Heart left ventricle (tissue), 16 donors: ENCODE results near the gene SPSB4. TPM values are rescaled to one million over a fixed set of nuclear protein-coding genes. Genes with fewer than 3 reads are reported as not detected.

ENCODE experiments used
- ATAC-seq, 4 donors: fragments of 200-7000 bp; cut with Tn5 transposase; one replicate each; pipeline ENCODE4 v1.9.1; 2020 to 2022; ENCODE audit warnings: moderate library complexity in 4 of 4, mild to moderate bottlenecking in 3 of 4, moderate number of reproducible peaks in 1 of 4
- DNase-seq, 5 donors: peaks; one replicate each; pipeline ENCODE4 v3.0.0-alpha.2; 2020
- H3K27ac ChIP-seq, 12 donors: fragments of 200-600 bp; sonication (generic) in 4 of 12; one replicate each; pipeline versions ENCODE4 v1.5.0 to v1.8.0; 2016 to 2022; ENCODE audit warnings: mild to moderate bottlenecking in 2 of 12
- H3K27me3 ChIP-seq, 9 donors: fragments of 200-600 bp; sonication (generic) in 2 of 9; one replicate each; pipeline versions ENCODE4 v1.5.1 to v1.8.0; 2016 to 2022; ENCODE audit warnings: mild to moderate bottlenecking in 3 of 9
- H3K36me3 ChIP-seq, 9 donors: fragments of 200-600 bp; sonication (generic) in 2 of 9; one replicate each; pipeline versions ENCODE4 v1.5.0 to v1.8.0; 2018 to 2022; ENCODE audit warnings: mild to moderate bottlenecking in 2 of 9
- H3K4me1 ChIP-seq, 12 donors: fragments of 200-600 bp; sonication (generic) in 4 of 12; one replicate each; pipeline versions ENCODE4 v1.5.0 to v1.8.0; 2016 to 2022; ENCODE audit warnings: mild to moderate bottlenecking in 3 of 12
- H3K4me3 ChIP-seq, 12 donors: fragments of 200-600 bp; sonication (generic) in 4 of 12; one replicate each; pipeline versions ENCODE4 v1.5.0 to v1.8.0; 2017 to 2022; ENCODE audit warnings: mild to moderate bottlenecking in 9 of 12, moderate library complexity in 4 of 12
- H3K9me3 ChIP-seq, 12 donors: fragments of 200-600 bp; sonication (generic) in 4 of 12; one replicate each; pipeline versions ENCODE4 v1.5.0 to v1.8.0; 2016 to 2022; ENCODE audit warnings: mild to moderate bottlenecking in 1 of 12
- POLR2A ChIP-seq, 2 donors: fragments of 450-650 bp; IDR thresholded peaks; one replicate each; pipeline ENCODE4 v1.6.1; 2017; ENCODE audit warnings: antibody characterized with exemption in 2 of 2, mild to moderate bottlenecking in 2 of 2, moderate library complexity in 2 of 2
- WGBS, 4 donors: extraction: QIAGEN DNeasy Blood & Tissue Kit in 2 of 4; methylation state at CpG; one replicate each; pipeline versions ENCODE4 v1.1.5 to v1.1.7; 2013 to 2018; 5-methylcytosine and 5-hydroxymethylcytosine counted together
- intact Hi-C, 10 donors: fragments of 100-400 bp; cut with DNase I; formaldehyde crosslinking; loops; one replicate each; pipeline versions ENCODE4 v1.11.1 to v1.14.2; 2022
- polyA plus RNA-seq, 2 donors: library from polyadenylated mRNA; stranded (reverse); fragments of 200-250 nt; gene quantifications; one replicate each; pipeline ENCODE4 v1.2.3, GENCODE V29; 2013
- total RNA-seq, 9 donors: library from RNA; depleted of rRNA in 2 of 9; stranded (reverse); fragments of >200 nt in 2 of 9; fragmentation: NEBNext Ultra II Directional in 3 of 9; extraction: Animal tissue kit (Norgen Biotek cat#: 25700) in 3 of 9; gene quantifications; one replicate each; pipeline versions ENCODE4 v1.1.0 to v1.2.4, GENCODE V29; 2016 to 2023
- TF ChIP-seq, protein P1 (sequence below), 12 donors: fragments of 200-600 bp; sonication (generic) in 4 of 12; IDR thresholded peaks; one replicate each; pipeline versions ENCODE4 v1.5.0 to v1.8.0; 2018 to 2022; ENCODE audit warnings: antibody characterized with exemption in 12 of 12, mild to moderate bottlenecking in 5 of 12
- donor health status: ischemic (EF 13 %, LVEDD 7.1; RV severe dilation, severe dysfunction).
- donor health status: healthy with polysubstance abuse.
- donor health status: DM: no; HTN: yes; CAD: no.
- donor health status: DM: no; HTN: no; CAD: no.
- donor health status: ischemic (EF 25% LVEDD 6.9; RV normal size, moderate dysfunction).
- donor health status: ischemic (EF 25% LVEDD 5.7; RV mildly dilated, moderate dysfunction).
- donor health status: healthy.
- donor health status: DM: yes; HTN: yes; CAD: no.
- donor health status: ischemic (EF 35%, LVEDD 5.7; RV mildly dilated, moderate dysfunction).
- donor health status: nonischemic (EF 11% LVEDD 7.7; RV severe dilation, severe dysfunction).
- donor health status: DM: yes; HTN: yes; CAD: no.
- donor health status: PGD.
- donor health status: ischemic (EF 29% LVEDD 5.4; RV normal size, mild dysfunction).
- donor health status: nonischemic (EF 23%, LVEDD 6.1; RV moderate dilation, normal function).

Gene SPSB4
- total and polyA plus RNA-seq, 11 donors, result 3.3 to 11.1 (median 4.8) TPM

DNA sequence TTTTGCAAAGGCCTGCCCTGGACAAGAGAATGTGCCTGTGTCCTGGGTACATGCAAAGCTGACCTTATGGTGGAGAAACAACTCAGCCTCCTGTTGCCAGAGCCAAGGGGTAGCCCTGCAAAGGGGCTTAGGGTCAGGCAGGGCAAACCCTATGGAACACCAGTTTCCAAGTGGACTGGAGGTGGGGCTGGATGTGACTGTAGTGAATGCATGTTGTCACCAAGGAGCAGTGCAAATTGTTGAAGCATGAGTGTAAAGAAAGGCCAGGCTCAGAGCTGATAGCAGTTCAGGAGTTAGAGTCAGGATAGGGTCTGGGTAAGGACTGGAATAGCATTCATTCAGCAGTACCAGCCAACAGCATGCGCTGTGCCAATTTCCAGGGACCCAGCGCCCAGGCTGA lies 97.6 kb downstream of the SPSB4 start:
- Histone ChIP-seq H3K9me3 (no peaks in the 10 kb centered on the region), H3K36me3 (peaks cover 0 to 4% (median 0%) of the 10 kb centered on the region in 9 donors), H3K4me1 (peaks cover 0 to 12% (median 0%) of the 10 kb centered on the region in 12 donors), H3K4me3 (no peak overlapping the region), H3K27ac (no peak overlapping the region), H3K27me3 (no peaks in the 10 kb centered on the region)
- WGBS, 4 donors, result 82 to 93% (median 86%) methylated on average over 2 of the region's 2 CpGs
- intact Hi-C loops, result no loop called here
- no peak for TF ChIP-seq POLR2A (IDR thresholded peaks at IDR 0.05)
- TF ChIP-seq, protein P1, sequence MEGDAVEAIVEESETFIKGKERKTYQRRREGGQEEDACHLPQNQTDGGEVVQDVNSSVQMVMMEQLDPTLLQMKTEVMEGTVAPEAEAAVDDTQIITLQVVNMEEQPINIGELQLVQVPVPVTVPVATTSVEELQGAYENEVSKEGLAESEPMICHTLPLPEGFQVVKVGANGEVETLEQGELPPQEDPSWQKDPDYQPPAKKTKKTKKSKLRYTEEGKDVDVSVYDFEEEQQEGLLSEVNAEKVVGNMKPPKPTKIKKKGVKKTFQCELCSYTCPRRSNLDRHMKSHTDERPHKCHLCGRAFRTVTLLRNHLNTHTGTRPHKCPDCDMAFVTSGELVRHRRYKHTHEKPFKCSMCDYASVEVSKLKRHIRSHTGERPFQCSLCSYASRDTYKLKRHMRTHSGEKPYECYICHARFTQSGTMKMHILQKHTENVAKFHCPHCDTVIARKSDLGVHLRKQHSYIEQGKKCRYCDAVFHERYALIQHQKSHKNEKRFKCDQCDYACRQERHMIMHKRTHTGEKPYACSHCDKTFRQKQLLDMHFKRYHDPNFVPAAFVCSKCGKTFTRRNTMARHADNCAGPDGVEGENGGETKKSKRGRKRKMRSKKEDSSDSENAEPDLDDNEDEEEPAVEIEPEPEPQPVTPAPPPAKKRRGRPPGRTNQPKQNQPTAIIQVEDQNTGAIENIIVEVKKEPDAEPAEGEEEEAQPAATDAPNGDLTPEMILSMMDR (IDR thresholded peaks at IDR 0.05), result no peak
- DNase-seq (no peak), ATAC-seq (peak in 1 of 4 donors; percentile 48)

DNA sequence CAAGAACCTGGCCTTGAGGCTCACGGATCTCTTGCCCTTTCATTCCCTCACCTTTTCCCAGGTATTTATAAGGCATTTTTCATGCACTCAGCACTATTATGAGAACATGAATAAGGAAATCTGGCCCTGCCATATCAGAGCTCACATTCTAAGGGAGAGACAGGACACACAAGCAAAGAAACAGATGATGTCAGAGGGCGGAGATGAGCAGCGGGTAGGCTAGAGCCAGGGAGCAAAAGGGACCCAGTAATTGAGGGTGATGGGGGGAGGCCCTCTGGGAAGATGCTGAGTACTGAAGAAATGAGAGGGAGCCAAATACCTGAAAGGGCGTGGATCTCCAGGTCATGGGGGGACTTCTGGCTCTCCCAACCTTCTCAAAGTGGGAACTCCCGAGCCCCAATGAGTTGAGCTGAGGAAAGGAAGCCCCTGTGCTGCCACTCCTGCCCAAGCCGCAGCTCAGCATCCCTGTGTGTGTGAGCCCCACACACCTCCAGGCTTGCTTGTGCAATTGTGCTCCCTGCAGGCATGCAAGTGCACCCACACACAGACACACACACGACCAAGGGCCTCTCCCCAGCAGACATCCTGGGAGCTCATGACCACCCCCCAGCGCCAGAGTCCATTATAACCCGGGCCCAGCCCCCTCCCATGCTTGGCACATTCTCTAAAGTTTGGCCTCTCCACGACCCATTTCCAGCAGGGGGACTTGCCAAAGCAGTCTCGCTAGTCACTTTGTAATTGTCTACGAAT lies 99.1 kb downstream of the SPSB4 start:
- no peak for DNase-seq
- H3K36me3 ChIP-seq, result peaks cover 0 to 4% (median 0%) of the 10 kb centered on the region in 9 donors
- peak overlapping the region in 1 of 12 donors; percentile 54 for H3K27ac ChIP-seq
- no peaks in the 10 kb centered on the region for H3K9me3 ChIP-seq
- peaks cover 0 to 12% (median 0%) of the 10 kb centered on the region in 12 donors for H3K4me1 ChIP-seq
- H3K27me3 ChIP-seq, result no peaks in the 10 kb centered on the region
- ATAC-seq, result no peak
- TF ChIP-seq, protein P1 (IDR thresholded peaks at IDR 0.05), result no peak
- no peak overlapping the region for H3K4me3 ChIP-seq
- intact Hi-C loops, result no loop called here
- WGBS, 4 donors, result 75 to 76% (median 76%) methylated on average over 12 of the region's 12 CpGs

DNA sequence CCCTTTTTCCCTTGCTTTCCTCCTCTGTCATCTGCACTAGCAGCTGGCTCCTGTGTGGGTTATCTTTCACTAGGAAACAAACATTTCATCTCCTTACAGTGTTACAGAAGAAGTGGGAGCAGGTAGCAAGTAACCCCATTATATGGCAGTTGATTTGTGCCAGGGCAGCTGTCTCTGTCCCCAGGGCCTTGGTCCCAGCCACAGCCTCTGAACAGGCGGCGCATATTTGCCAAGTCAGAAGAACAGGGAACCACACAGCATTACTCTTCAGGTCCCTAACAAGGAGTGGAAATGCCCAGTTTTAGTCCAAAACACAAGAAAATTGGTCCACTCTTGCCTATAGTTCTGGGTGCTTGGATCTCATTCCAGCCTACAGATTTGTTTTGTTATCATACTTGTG lies 99.8 kb downstream of the SPSB4 start:
- DNase-seq, result no peak
- Histone ChIP-seq H3K4me1 (peaks cover 0 to 12% (median 0%) of the 10 kb centered on the region in 12 donors), H3K4me3 (no peak overlapping the region), H3K36me3 (peaks cover 0 to 4% (median 0%) of the 10 kb centered on the region in 9 donors), H3K9me3 (no peaks in the 10 kb centered on the region), H3K27me3 (no peaks in the 10 kb centered on the region), H3K27ac (peak overlapping the region in 2 of 12 donors; percentile 13 to 54)
- intact Hi-C loops, result no loop called here
- ATAC-seq, result no peak
- TF ChIP-seq, protein P1 (IDR thresholded peaks at IDR 0.05), result no peak
- no peak for TF ChIP-seq POLR2A (IDR thresholded peaks at IDR 0.05)
- 90 to 94% (median 92%) methylated on average over 2 of the region's 2 CpGs for WGBS, 4 donors

DNA sequence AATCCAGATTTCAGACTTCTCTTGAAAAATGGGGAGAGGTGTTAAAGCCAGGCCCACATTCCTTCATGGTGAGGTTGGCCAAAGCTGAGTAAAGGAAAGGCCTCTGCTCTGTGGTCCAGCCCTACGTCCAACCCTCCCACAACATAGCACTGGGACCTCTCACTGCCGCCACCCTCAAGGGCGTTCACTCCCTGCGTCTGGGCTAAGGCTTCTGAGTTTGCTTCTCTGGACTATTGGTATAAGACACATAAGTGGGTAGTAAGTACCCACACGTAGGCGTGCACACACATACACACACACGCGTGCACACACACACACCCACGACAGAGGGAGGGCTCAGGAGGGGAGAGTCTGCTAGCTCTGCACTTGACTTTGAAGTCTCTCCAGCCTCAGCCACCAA lies 100.3 kb downstream of the SPSB4 start:
- WGBS, 4 donors, result 69 to 87% (median 79%) methylated on average over 9 of the region's 9 CpGs
- Histone ChIP-seq H3K4me1 (peaks cover 0 to 12% (median 0%) of the 10 kb centered on the region in 12 donors), H3K27ac (no peak overlapping the region), H3K27me3 (no peaks in the 10 kb centered on the region), H3K36me3 (peaks cover 0 to 4% (median 0%) of the 10 kb centered on the region in 9 donors), H3K9me3 (no peaks in the 10 kb centered on the region), H3K4me3 (no peak overlapping the region)
- DNase-seq (peak in 2 of 5 donors; percentile 38 to 42), ATAC-seq (peak in 3 of 4 donors; percentile 61 to 80 (median 78))
- intact Hi-C loops, result no loop called here
- TF ChIP-seq POLR2A (IDR thresholded peaks at IDR 0.05), result no peak
- TF ChIP-seq, protein P1 (IDR thresholded peaks at IDR 0.05), result no peak
